ENCODE data around the gene MRPL28.
"Not testable (repeated sequence)": the region's sequence is repeated elsewhere in the genome, so short reads cannot be mapped to it uniquely, and the experiment has no call there.

Gene MRPL28

DNA sequence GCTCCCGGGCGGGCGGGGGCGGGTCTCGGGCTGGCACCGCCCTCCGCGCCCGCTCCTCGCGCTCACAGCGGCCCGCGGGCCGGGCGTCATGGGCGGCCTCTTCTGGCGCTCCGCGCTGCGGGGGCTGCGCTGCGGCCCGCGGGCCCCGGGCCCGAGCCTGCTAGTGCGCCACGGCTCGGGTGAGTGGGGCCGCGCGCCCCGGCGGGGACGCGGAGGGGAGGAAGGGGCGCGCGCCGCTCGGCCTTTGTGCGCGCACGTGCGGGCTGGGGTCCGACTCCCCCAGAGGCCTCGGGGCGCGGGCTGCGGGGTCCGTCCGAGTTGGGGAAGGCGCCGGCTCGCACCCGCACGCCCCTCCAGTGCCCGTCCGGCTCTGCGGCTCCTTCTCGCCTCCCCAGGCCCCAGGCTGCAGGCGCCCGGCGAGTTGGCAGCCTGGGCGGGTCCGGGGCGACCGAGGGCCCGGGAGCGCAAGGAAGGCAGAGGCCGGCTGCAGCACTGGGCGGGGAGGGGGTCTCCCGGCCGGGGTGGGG, 26.9 kb upstream of the MRPL28 start, which contains the start of gene NME4:
Gene NME4, plus strand, starts transcription at position 65 of the 527 bp plus-strand sequence. Its CDS starts 24 bp downstream, at position 89.
- H3K9ac ChIP-seq: peak within 1 kb of the TSS; percentile 82 to 95 (median 91)
- peaks cover 45 to 61% (median 53%) of the 10 kb centered on the region in 10 experiments for H3K4me1 ChIP-seq
- H3K9me3 ChIP-seq (replicated peaks in 1 of 11): no peaks in the 10 kb centered on the region; a peak in 2 of 22 replicates
- H4K20me1 ChIP-seq: peaks cover 5 to 28% (median 24%) of the 10 kb centered on the region in 11 experiments; a peak in 17 of 22 replicates
- H3K27me3 ChIP-seq: no peaks in the 10 kb centered on the region
- peak within 1 kb of the TSS; percentile 76 to 94 (median 91); a peak in 21 of 22 replicates for H3K27ac ChIP-seq
- H3K36me3 ChIP-seq: peaks cover 9 to 22% (median 17%) of the 10 kb centered on the region in 11 experiments; a peak in 19 of 22 replicates
- peak within 1 kb of the TSS; percentile 58 to 95 (median 92) for H3K4me2 ChIP-seq
- H3K4me3 ChIP-seq: peak within 1 kb of the TSS; percentile 66 to 86 (median 75)
- no peak for TF ChIP-seq Cebpa-rat (IDR thresholded peaks at IDR 0.05)

DNA sequence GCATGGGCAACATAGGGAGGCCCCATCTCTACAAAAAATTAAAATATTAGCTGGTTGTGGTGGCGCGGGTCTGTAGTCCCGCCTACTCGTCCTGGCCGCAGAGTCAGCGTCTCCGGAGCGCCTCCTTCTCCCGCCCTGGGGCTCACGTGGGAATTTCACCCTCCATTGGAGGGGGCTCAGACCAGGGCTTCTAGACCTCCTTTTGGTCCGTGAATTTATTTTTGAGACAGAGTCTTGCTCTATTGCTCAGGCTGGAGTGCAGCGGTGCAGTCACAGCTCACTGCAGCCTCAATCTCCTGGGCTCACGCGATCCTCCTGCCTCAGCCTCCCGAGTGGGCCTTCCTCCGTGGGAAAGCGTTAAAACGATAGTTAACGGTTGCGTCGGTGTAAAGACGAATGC, 26.3 kb upstream of the MRPL28 start:
- Histone ChIP-seq H3K36me3 (peaks cover 9 to 22% (median 17%) of the 10 kb centered on the region in 11 experiments; a peak in 19 of 22 replicates), H3K27ac (peak overlapping the region in 9 of 11 experiments; percentile 30 to 94 (median 92); a peak in 14 of 22 replicates), H3K9ac (peak overlapping the region; percentile 45 to 95 (median 90); a peak in 18 of 22 replicates), H4K20me1 (peaks cover 5 to 28% (median 24%) of the 10 kb centered on the region in 11 experiments; a peak in 17 of 22 replicates), H3K27me3 (no peaks in the 10 kb centered on the region), H3K4me1 (peaks cover 44 to 62% (median 51%) of the 10 kb centered on the region in 10 experiments), H3K4me3 (peak overlapping the region; percentile 66 to 86 (median 75)), H3K9me3 (replicated peaks in 1 of 11) (peaks cover 0 to 6% (median 0%) of the 10 kb centered on the region in 11 experiments; a peak in 5 of 22 replicates), H3K4me2 (peak overlapping the region; percentile 55 to 95 (median 83))
- no peak for TF ChIP-seq Cebpa-rat (IDR thresholded peaks at IDR 0.05)

DNA sequence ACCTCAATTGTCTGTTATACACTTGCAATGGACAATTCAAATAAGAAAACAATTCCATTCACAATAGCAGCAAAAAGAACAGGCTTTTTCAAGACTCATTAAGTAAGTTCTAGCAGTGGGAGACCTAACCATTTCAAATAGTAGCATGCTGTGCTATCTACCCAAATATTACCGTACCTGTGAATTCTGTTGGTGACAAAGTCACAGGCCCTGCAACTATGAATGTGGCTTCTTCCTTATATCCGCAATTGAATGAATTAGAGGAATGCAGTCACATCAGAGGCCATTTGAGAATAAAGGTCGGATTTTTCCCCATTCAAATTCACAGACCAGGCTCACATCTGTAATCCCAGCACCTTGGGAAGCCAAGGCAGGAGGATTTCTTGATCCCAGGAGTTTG, 25.9 kb upstream of the MRPL28 start:
- no peak for TF ChIP-seq Cebpa-rat (IDR thresholded peaks at IDR 0.05)
- Histone ChIP-seq H3K27me3 (no peaks in the 10 kb centered on the region), H3K9ac (peak overlapping the region; percentile 45 to 95 (median 90); a peak in 9 of 22 replicates), H3K9me3 (replicated peaks in 1 of 11) (peaks cover 0 to 6% (median 0%) of the 10 kb centered on the region in 11 experiments; a peak in 5 of 22 replicates), H3K27ac (peak overlapping the region in 5 of 11 experiments; percentile 42 to 93 (median 92); a peak in 6 of 22 replicates), H3K4me2 (peak overlapping the region; percentile 55 to 95 (median 83)), H4K20me1 (peaks cover 5 to 28% (median 24%) of the 10 kb centered on the region in 11 experiments; a peak in 17 of 22 replicates), H3K4me3 (peak overlapping the region in 9 of 10 experiments; percentile 66 to 86 (median 76); a peak in 15 of 20 replicates), H3K4me1 (peaks cover 44 to 62% (median 52%) of the 10 kb centered on the region in 10 experiments), H3K36me3 (peaks cover 9 to 22% (median 17%) of the 10 kb centered on the region in 11 experiments; a peak in 19 of 22 replicates)

DNA sequence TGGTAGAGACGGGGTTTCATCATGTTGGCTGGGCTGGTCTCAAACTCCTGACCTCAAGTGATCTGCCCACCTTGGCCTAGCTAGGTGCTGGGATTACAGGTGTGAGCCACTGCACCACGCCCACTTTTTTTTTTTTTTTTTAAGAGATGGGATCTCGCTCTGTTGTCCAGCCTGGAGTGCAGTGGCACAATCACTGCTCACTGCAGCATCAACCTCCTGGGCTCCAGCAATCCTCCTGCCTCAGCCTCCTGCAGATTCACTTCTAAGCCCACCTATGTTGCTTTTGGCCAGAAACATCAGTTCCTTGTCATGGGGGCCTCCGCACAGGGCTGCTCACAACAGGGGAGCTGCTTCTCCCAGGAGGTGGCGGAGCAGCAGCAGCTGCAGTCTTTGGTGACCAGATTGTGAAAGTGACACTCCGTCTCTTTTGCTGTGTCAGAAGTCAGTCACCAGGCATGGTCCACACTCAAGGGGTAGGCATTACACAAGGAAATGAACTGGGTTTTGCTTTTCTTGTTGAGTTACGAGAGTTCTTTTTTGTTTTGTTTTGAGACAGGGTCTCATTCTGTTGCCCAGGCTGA, 22.2 kb upstream of the MRPL28 start:
- TF ChIP-seq Cebpa-rat (IDR thresholded peaks at IDR 0.05): peak in 2 of 11 experiments; percentile 11 to 40; a peak in 1 of 22 replicates
- Histone ChIP-seq H3K4me2 (peak overlapping the region in 6 of 11 experiments; percentile 12 to 57 (median 28); a peak in 8 of 22 replicates), H3K27ac (peak overlapping the region in 8 of 11 experiments; percentile 25 to 68 (median 46); a peak in 13 of 22 replicates), H3K4me3 (no peak overlapping the region), H3K9ac (peak overlapping the region in 5 of 11 experiments; percentile 11 to 51 (median 23); a peak in 5 of 22 replicates), H4K20me1 (no peaks in the 10 kb centered on the region), H3K4me1 (peaks cover 15 to 42% (median 22%) of the 10 kb centered on the region in 10 experiments; a peak in 19 of 20 replicates), H3K27me3 (no peaks in the 10 kb centered on the region), H3K36me3 (no peaks in the 10 kb centered on the region), H3K9me3 (replicated peaks in 1 of 11) (peaks cover 0 to 6% (median 0%) of the 10 kb centered on the region in 11 experiments; a peak in 5 of 22 replicates)

DNA sequence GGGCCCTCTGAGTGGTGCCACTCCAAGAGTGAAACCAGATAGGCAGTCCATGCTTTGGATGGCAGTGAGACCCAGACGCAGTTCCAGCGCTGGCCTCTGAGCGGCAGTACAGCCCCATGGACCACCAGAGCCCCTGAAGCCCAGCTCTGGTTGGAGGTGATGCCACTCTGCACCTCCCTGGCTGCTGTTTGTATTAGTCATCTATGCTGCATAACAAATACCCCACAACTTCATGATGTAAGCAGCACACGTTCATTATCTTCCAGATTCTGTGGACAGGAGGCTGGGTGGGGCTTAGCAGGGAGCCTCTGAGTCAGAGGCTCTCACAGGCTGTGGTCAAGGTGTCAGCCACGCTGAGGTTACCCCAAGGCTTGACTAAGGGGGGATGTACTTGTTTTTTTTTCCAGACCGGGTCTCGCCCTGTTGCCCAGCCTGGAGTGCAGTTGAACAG, 21.6 kb upstream of the MRPL28 start:
- Histone ChIP-seq H3K9me3 (replicated peaks in 1 of 11) (peaks cover 0 to 6% (median 0%) of the 10 kb centered on the region in 11 experiments; a peak in 5 of 22 replicates), H3K4me3 (no peak overlapping the region), H4K20me1 (no peaks in the 10 kb centered on the region), H3K9ac (0 out of 22 replicates have a peak overlapping the region, but pooled peaks of 1 of the 11 experiments have one; percentile 37), H3K4me1 (peaks cover 15 to 42% (median 22%) of the 10 kb centered on the region in 10 experiments; a peak in 19 of 20 replicates), H3K36me3 (no peaks in the 10 kb centered on the region), H3K4me2 (no peak overlapping the region), H3K27ac (no peak overlapping the region), H3K27me3 (no peaks in the 10 kb centered on the region)
- TF ChIP-seq Cebpa-rat (IDR thresholded peaks at IDR 0.05): no peak

DNA sequence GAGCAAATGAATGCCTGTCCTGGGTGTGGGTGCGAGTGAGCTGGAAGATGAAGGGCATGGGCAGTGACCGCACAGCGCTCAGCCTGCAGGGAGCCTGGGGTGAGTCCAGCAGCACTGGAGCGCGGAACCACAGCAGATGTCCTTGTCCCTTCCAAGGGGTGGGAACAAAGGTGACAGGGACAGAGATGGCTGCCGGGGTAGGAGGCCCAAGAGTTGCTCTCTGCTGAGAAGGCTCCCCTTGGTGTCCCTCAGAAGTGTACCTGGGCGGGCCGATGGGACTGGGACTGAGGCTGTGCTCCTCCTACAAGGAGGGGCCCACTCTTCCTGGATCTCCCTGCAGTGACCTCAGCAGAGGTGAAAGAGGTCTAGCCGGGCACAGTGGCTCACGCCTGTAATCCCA, 19.0 kb upstream of the MRPL28 start:
- TF ChIP-seq Cebpa-rat (IDR thresholded peaks at IDR 0.05): no peak
- H3K27me3 ChIP-seq: no peaks in the 10 kb centered on the region
- H3K9me3 ChIP-seq (replicated peaks in 1 of 11): peaks cover 0 to 6% (median 0%) of the 10 kb centered on the region in 11 experiments; a peak in 5 of 22 replicates
- H3K27ac ChIP-seq: no peak overlapping the region
- peaks cover 19 to 39% (median 25%) of the 10 kb centered on the region in 10 experiments for H3K4me1 ChIP-seq
- H3K4me3 ChIP-seq: no peak overlapping the region
- 0 out of 22 replicates have a peak overlapping the region, but pooled peaks of 1 of the 11 experiments have one; percentile 5 for H3K9ac ChIP-seq
- no peaks in the 10 kb centered on the region for H4K20me1 ChIP-seq
- no peak overlapping the region for H3K4me2 ChIP-seq
- no peaks in the 10 kb centered on the region for H3K36me3 ChIP-seq

DNA sequence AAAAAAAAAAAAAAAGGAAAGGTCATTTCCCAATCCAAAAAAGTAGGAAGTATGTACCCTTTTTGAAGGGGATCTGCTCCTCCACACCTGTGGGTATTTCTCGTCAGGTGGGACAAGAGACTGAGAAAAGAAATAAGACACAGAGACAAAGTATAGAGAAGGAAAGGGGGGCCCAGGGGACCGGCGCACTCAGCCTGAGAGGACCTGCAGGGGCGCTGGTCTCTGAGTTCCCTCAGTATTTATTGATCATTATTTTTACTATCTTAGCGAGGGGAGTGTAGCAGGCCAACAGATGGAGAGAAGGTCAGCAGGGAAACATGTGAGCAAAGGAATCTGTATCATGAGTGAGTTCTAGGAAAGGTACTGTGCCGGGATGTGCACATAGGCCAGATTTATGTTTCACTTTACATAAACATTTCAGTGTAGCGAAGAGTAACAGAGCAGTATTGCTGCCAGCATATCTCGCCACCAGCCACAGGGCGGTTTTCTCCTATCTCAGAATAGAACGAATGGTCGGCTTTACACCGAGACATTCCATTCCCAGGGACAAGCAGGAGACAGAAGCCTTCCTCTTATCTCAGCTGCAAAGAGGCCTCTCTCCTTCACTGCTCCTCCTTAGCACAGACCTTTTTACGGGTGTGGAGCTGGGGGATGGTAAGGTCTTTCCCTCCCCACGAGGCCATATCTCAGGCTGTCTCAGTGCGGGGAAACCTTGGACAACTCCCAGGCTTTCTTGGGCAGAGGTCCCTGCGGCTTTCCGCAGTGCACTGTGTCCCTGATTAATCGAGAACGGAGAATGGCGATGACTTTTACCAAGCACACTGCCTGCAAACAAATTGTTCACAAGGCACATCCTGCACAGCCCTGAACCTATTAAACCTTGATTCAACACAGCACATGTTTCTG, 17.7 kb upstream of the MRPL28 start:
- H3K27me3 ChIP-seq; H3K9me3 ChIP-seq (replicated peaks in 1 of 11); H3K27ac ChIP-seq; H3K9ac ChIP-seq; H3K4me3 ChIP-seq; H4K20me1 ChIP-seq; H3K4me2 ChIP-seq; H3K36me3 ChIP-seq: not testable (repeated sequence)
- H3K4me1 ChIP-seq: peaks cover 31 to 50% (median 37%) of the 10 kb centered on the region in 10 experiments

DNA sequence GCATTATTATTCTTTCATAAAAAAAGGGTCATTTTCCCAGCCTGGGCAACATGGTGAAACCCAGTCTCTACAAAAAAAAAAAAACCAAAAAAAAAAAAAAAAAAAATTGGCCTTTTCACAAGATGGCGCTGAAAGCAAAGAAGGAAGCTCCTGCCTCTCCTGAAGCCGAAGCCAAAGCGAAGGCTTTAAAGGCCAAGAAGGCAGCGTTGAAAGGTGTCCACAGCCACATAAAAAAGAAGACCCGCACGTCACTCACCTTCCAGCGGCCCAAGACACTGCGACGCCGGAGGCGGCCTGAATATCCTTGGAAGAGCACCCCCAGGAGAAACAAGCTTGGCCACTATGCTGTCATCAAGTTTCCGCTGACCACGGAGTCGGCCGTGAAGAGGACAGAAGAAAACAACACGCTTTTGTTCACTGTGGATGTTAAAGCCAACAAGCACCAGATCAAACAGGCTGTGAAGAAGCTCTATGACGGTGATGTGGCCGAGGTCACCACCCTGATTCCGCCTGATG, 16.4 kb upstream of the MRPL28 start:
- Histone ChIP-seq H3K9me3 (replicated peaks in 1 of 11) (peaks cover 0 to under 1% (median 0%) of the 10 kb centered on the region in 11 experiments; a peak in 2 of 22 replicates), H3K9ac (no peak overlapping the region), H3K4me3 (no peak overlapping the region), H3K27ac (no peak overlapping the region), H3K36me3 (no peaks in the 10 kb centered on the region), H4K20me1 (no peaks in the 10 kb centered on the region), H3K4me1 (peaks cover 27 to 54% (median 41%) of the 10 kb centered on the region in 10 experiments), H3K4me2 (peak overlapping the region in 5 of 11 experiments; percentile 0 to 43 (median 28); a peak in 5 of 22 replicates), H3K27me3 (peaks cover 0 to 8% (median 0%) of the 10 kb centered on the region in 11 experiments; a peak in 3 of 22 replicates)
- TF ChIP-seq Cebpa-rat (IDR thresholded peaks at IDR 0.05): no peak
